ENCODE measurements around the gene GLT8D2. TPM values are rescaled to one million over a fixed set of nuclear protein-coding genes. Genes with fewer than 3 reads are reported as not detected.

GLT8D2 gene
- total RNA-seq, 2 experiments from 2014 or later, result not detected

GRCh38 chr12:103965255-103965589, 84.8 kb downstream of the GLT8D2 start:
- ATAC-seq, result no peak
- TF ChIP-seq CTCF (IDR thresholded peaks at IDR 0.05), result no peak
- intact Hi-C loops (cut with micrococcal nuclease), result loop anchor here (1.0 to 5.0 kb wide), 3 partner anchors 8 to 83 kb away; a partner anchor contains a TSS
- CTCF ChIA-PET, result interaction anchor here (0.9 to 2.2 kb wide), 6 partner anchors 8 to 144 kb away, joined by 3 to 9 read pairs (median 5); a partner anchor contains a TSS
- Mint-ChIP-seq H3K4me3 (peak overlapping the region; percentile 90), H3K9me3 (no peaks in the 10 kb centered on the region), H3K27ac (peak overlapping the region; percentile 98), H3K36me3 (ENCODE audit: low read depth) (peaks cover 32% of the 10 kb centered on the region), H3K4me1 (ENCODE audit: low read depth) (peaks cover 38% of the 10 kb centered on the region), H3K27me3 (no peaks in the 10 kb centered on the region)
- POLR2A ChIA-PET, result interaction anchor here (0.8 to 5.7 kb wide), 11 partner anchors 9 to 323 kb away, joined by 3 to 76 read pairs (median 8); partner anchors contain the start of genes HSP90B1 and NFYB
- no peak for DNase-seq

DNA sequence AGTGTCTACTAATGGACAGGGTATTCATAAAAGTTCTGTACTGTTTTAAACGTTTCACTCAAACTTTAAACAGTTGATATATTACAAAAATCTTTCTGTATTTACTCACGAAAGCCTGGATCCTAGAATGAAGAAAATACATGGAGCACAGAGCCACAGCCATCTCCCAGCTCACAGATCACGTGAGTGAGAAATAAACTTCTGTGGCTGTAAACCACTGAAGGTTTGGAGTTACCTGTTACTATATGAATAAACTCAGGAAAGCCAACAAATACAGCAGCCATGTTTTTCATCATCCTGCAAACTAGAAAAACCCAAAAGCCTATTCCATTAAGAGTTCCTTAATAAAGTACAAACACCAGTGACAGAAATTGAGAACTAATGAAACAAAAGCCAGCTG, 85.2 kb downstream of the GLT8D2 start:
- DNase-seq (no peak), ATAC-seq (no peak)
- Mint-ChIP-seq H3K27ac (peak overlapping the region; percentile 98), H3K4me3 (peak overlapping the region; percentile 90), H3K4me1 (ENCODE audit: low read depth) (peaks cover 38% of the 10 kb centered on the region), H3K9me3 (no peaks in the 10 kb centered on the region), H3K27me3 (no peaks in the 10 kb centered on the region), H3K36me3 (ENCODE audit: low read depth) (peaks cover 32% of the 10 kb centered on the region)
- CTCF ChIA-PET, result interaction anchor here (0.9 to 1.7 kb wide), 5 partner anchors 8 to 144 kb away, joined by 3 to 9 read pairs (median 5); a partner anchor contains a TSS
- intact Hi-C loops (cut with micrococcal nuclease), result loop anchor here (1.0 to 5.0 kb wide), 3 partner anchors 8 to 83 kb away; a partner anchor contains a TSS
- POLR2A ChIA-PET, result interaction anchor here (0.7 to 5.7 kb wide), 8 partner anchors 8 to 58 kb away, joined by 3 to 76 read pairs (median 14); partner anchors contain the start of gene HSP90B1
- TF ChIP-seq CTCF (IDR thresholded peaks at IDR 0.05), result no peak

DNA sequence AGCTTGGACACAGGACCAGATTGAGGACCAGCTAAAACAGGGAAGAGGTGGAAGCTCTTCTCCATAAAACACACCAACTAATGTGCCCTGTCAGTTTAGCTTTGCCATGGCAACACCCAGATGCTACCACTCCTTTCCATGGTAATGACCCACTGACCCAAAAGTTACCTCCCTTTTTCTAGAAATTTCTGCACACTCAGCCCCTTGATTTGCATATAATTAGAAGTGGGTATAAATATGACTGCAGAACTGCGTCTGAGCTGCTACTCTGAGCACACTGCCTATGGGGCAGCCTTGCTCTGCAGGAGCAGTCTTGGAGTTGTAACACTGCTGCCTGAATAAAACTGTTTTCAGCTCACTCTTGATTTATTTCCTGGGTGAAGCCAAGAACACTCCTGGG, 87.5 kb downstream of the GLT8D2 start:
- Mint-ChIP-seq H3K36me3 (ENCODE audit: low read depth) (peaks cover 16% of the 10 kb centered on the region), H3K27me3 (no peaks in the 10 kb centered on the region), H3K9me3 (no peaks in the 10 kb centered on the region), H3K4me3 (no peak overlapping the region), H3K4me1 (ENCODE audit: low read depth) (peaks cover 20% of the 10 kb centered on the region), H3K27ac (no peak overlapping the region)
- ATAC-seq (no peak), DNase-seq (no peak)
- intact Hi-C loops (cut with micrococcal nuclease), result no loop called here
- no peak for TF ChIP-seq CTCF (IDR thresholded peaks at IDR 0.05)
- CTCF ChIA-PET, result interaction anchor here (0.7 to 1.9 kb wide), 4 partner anchors 11 to 839 kb away, joined by 3 to 7 read pairs (median 4); no protein-coding TSS in a partner anchor
- POLR2A ChIA-PET, result interaction anchor here (1.1 to 5.7 kb wide), 2 partner anchors 35 to 59 kb away, joined by 3 to 76 read pairs; partner anchors contain the start of gene HSP90B1

- peaks cover 19% of the 10 kb centered on the region for H3K4me1 Mint-ChIP-seq (ENCODE audit: low read depth)
- ChIA-PET CTCF (interaction anchor here (2.7 kb wide), 1 partner anchor 148 kb away, joined by 10 read pairs; no protein-coding TSS in a partner anchor), POLR2A (no interaction called here)
Observed at GRCh38 chr12:103960616-103961227, 89.3 kb downstream of the GLT8D2 start.

More at GRCh38 chr12:103960616-103961227, 89.3 kb downstream of the GLT8D2 start:
- intact Hi-C loops (cut with micrococcal nuclease), result no loop called here
- Mint-ChIP-seq H3K27ac (no peak overlapping the region), H3K4me3 (no peak overlapping the region), H3K27me3 (no peaks in the 10 kb centered on the region), H3K36me3 (ENCODE audit: low read depth) (peaks cover 15% of the 10 kb centered on the region), H3K9me3 (no peaks in the 10 kb centered on the region)
- no peak for DNase-seq
- no peak for ATAC-seq
- TF ChIP-seq CTCF (IDR thresholded peaks at IDR 0.05), result no peak
